Measurements from ENCODE around the gene GRB7. TPM values are rescaled to one million over a fixed set of nuclear protein-coding genes. Genes with fewer than 3 reads are reported as not detected.
"Not testable (repeated sequence)": the region's sequence is repeated elsewhere in the genome, so short reads cannot be mapped to it uniquely, and the experiment has no call there.

Gene GRB7
- total RNA-seq, 4 donors from 2014 or later: 0.51 to 14.3 (median 5.6) TPM

DNA sequence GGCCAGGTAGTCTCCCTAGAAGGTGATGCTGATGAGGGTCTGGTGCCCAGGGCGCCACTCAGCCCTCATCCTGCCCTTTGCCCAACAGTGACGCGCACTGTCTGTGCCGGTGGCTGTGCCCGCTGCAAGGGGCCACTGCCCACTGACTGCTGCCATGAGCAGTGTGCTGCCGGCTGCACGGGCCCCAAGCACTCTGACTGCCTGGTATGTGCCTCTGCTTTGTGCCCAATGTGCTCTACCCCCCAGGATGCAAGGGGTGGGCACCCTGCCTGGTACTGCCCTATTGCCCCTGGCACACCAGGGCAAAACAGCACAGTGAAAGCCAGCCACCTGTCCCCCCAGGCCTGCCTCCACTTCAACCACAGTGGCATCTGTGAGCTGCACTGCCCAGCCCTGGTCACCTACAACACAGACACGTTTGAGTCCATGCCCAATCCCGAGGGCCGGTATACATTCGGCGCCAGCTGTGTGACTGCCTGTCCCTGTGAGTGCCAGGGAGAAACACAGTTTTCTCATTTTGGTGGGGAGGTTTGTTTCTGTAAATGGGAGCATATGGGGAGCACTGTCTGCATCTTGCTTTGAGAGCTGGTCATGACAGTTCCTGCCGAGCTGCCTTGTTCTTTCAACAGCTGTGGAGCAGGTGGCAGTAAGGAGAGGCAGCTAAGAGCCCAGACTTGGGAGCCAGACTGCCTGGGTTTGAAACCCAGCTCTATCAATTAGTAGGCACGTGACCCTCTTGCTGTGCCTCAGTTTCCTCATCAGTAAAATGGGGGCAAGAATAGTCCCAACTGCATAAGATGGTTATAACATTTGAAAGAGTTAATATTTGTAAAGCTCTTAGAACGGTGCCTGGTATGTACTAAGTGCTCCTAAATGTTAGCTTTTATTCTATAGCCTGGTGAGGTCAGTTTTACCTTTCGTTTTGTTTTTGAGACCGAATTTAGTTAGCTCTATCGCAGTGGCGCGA lies 27.5 kb upstream of the GRB7 start:
- no peak for TF ChIP-seq CTCF (IDR thresholded peaks at IDR 0.05)
- Histone ChIP-seq H3K4me3 (no peak overlapping the region), H3K27me3 (no peaks in the 10 kb centered on the region), H3K4me1 (no peaks in the 10 kb centered on the region), H3K9me3 (no peaks in the 10 kb centered on the region), H3K36me3 (no peaks in the 10 kb centered on the region), H3K27ac (no peak overlapping the region)
- DNase-seq: no peak
- intact Hi-C loops (cut with DNase I; ENCODE audit: low total_unique reads): no loop called here

DNA sequence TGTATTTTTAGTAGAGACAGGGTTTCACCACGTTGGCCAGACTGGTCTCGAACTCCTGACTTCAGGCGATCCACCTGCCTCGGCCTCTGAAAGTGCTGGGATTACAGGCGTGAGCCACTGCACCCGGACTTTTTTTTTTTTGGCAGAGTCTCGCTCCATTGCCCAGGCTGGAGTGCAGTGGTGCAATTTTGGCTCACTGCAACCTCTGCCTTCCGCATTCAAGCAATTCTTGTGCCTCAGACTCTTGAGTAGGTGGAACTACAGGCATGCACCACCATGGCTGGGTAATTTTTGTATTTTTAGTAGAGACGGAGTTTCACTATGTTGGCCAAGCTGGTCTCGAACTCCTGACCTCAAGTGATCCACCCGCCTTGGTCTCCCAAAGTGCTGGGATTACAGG lies 26.7 kb upstream of the GRB7 start:
- H3K36me3 ChIP-seq; DNase-seq; intact Hi-C loops (cut with DNase I; ENCODE audit: low total_unique reads); H3K9me3 ChIP-seq; H3K4me1 ChIP-seq; H3K27me3 ChIP-seq; H3K27ac ChIP-seq; H3K4me3 ChIP-seq: not testable (repeated sequence)

DNA sequence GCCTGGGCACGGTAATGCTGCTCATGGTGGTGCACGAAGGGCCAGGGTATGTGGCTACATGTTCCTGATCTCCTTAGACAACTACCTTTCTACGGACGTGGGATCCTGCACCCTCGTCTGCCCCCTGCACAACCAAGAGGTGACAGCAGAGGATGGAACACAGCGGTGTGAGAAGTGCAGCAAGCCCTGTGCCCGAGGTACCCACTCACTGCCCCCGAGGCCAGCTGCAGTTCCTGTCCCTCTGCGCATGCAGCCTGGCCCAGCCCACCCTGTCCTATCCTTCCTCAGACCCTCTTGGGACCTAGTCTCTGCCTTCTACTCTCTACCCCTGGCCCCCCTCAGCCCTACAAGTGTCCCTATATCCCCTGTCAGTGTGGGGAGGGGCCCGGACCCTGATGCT lies 25.9 kb upstream of the GRB7 start:
- H3K27me3 ChIP-seq: no peaks in the 10 kb centered on the region
- intact Hi-C loops (cut with DNase I; ENCODE audit: low total_unique reads): no loop called here
- no peak for DNase-seq
- no peak overlapping the region for H3K4me3 ChIP-seq
- no peaks in the 10 kb centered on the region for H3K36me3 ChIP-seq
- no peaks in the 10 kb centered on the region for H3K9me3 ChIP-seq
- no peak for TF ChIP-seq POLR2A (IDR thresholded peaks at IDR 0.05)
- TF ChIP-seq CTCF (IDR thresholded peaks at IDR 0.05): no peak
- H3K4me1 ChIP-seq: no peaks in the 10 kb centered on the region
- no peak overlapping the region for H3K27ac ChIP-seq

- no peak overlapping the region for H3K4me3 ChIP-seq
- no peaks in the 10 kb centered on the region for H3K36me3 ChIP-seq
- no peak for DNase-seq
- no peaks in the 10 kb centered on the region for H3K27me3 ChIP-seq
- H3K4me1 ChIP-seq: no peaks in the 10 kb centered on the region
- intact Hi-C loops (cut with DNase I; ENCODE audit: low total_unique reads): no loop called here
- H3K9me3 ChIP-seq: no peaks in the 10 kb centered on the region
- TF ChIP-seq POLR2A (IDR thresholded peaks at IDR 0.05) (no peak), CTCF (IDR thresholded peaks at IDR 0.05) (no peak)
- no peak overlapping the region for H3K27ac ChIP-seq
Observed at GRCh38 chr17:39714234-39714633, 23.5 kb upstream of the GRB7 start.

GRCh38 chr17:39715375-39716072 lies 22.2 kb upstream of the GRB7 start:
- Histone ChIP-seq H3K4me1 (no peaks in the 10 kb centered on the region), H3K27ac (no peak overlapping the region), H3K36me3 (no peaks in the 10 kb centered on the region), H3K4me3 (no peak overlapping the region), H3K9me3 (no peaks in the 10 kb centered on the region), H3K27me3 (no peaks in the 10 kb centered on the region)
- TF ChIP-seq CTCF (IDR thresholded peaks at IDR 0.05): no peak
- intact Hi-C loops (cut with DNase I; ENCODE audit: low total_unique reads): no loop called here
- no peak for DNase-seq

All from uterus (tissue), 4 donors.